ENCODE results near the gene PPA1.
"Not testable (repeated sequence)": the region's sequence is repeated elsewhere in the genome, so short reads cannot be mapped to it uniquely, and the experiment has no call there.

The PPA1 gene

DNA sequence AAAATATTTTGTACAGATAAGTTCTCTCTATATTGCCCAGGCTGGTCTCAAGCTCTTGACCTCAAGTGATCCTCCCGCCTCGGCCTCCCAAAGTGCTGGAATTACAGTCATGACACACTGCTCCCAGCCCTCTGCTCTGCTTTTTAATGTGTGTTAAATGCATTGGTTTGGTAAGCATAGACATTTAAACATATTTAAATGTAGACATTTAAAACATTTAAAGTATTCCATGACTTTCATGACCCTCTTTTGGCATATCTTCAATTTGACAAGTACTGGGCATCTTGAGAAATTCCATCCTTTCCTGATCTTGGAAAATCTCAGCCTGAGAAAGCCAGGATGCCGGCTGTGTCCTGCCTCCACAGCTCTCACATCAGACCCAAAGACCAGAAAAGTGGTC is 57.7 kb downstream of the PPA1 start:
- H3K4me3 ChIP-seq (ENCODE audit: low read depth, low read length), result no peak overlapping the region

DNA sequence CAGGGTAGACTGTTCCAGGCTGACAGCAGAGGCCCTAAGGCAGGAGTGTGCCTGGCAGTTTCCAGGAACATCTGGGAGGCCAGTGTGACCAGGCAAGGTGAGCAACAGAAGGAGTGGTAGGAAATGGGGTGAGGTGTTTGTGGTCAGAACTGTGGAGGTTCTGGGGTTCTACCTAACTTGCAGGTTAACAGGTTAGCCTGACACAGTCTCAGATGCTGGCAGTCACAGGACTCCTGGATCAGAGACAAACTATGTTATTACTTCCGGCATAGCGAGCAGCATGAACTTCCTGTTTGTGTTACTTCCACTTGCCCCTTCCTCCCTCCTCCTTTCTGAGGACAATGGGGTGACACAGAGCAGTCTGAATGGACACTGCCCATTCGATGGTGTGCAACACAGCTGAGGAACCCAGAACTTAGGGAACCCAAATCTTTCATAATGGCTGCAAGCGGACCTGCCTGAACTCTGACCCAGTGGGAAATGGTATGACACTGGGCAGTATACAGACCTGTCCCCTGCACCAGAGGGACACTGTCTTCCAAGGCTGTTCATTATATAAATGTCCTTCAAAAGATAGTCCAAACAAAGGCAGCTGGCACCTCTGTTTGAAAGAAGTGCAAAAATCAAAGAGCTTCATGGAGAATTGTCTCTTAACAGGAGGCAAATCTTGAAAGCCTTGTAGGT is 59.0 kb downstream of the PPA1 start:
- H3K4me3 ChIP-seq (ENCODE audit: low read depth, low read length), result no peak overlapping the region

DNA sequence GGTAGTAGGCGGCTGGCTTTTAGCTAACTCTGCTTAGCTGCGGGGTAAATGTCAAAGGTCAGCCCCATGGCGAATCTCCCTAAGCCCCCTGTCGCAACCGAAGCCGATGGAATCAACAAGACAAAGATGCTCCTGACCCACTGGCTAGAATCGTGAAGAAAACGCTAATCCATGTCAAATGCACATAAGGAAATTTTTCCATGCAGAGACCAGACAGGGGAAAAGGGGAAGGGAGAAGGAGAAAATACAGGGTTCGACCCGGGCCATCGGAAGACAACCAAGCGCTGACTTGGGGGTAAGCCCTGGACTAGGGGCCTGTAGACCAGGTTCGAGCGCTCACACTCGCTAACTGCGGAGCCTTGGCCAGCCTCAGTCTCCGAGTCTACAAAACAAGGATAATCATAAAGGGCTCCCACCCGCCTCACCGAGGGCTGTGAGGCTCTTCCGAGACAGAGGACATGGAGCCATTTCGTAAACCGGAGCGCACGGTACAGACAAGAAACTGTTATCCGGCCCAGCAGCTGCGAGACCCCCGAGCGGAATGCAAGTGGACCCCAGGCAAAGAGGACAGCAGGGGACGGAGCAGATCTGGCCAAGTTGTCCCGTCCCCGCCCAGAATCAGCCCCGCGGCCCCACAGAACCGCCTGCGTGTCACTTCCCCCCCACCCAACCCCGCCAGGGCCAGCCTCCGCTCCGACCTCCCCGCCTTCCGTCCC is 63.4 kb downstream of the PPA1 start:
- H3K4me3 ChIP-seq (ENCODE audit: low read depth, low read length), result peak overlapping the region; percentile 91

DNA sequence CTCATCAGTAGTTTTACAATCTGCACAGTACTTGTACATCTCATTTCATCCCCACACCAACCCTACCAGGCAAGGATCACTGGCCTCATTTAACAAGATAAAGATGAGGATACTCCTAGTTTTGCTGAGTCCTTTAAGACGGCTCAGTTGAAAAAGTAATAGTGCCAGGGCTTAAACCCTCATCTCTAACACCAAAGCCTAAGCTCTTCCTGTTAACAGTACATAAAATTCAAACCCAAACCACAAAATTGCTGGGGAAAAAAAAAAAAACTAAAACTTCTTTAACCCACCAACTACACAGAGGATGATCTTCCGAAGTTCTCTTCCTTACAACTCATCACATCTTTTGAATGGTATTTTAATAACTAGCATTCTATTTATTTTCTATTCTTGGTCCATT is 64.2 kb downstream of the PPA1 start:
- peak overlapping the region; percentile 91 for H3K4me3 ChIP-seq (ENCODE audit: low read depth, low read length)

GRCh38 chr10:70167246-70167645 is 66.0 kb downstream of the PPA1 start:
- H3K4me3 ChIP-seq (ENCODE audit: low read depth, low read length), result no peak overlapping the region

DNA sequence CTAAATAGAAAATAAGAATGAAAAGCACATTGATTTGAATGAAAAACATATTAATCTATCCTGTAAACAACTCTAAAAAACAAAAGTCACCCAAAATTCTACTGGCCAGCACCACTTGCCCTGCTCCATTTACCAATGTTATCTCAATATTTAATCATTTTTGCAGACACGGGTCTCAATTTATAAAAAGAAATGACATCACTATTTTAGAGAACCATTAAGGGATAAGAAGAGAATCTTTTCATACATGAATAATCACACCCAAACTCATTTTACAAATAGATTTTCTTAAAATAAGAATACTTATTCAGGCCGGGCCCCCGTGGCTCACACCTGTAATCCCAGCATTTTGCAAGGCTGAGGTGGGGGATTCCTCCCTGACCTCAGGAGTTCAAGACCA is 66.8 kb downstream of the PPA1 start:
- no peak overlapping the region for H3K4me3 ChIP-seq (ENCODE audit: low read depth, low read length)

GRCh38 chr10:70164163-70164562 is 69.1 kb downstream of the PPA1 start:
- H3K4me3 ChIP-seq (ENCODE audit: low read depth, low read length), result no peak overlapping the region

GRCh38 chr10:70163448-70163847 is 69.8 kb downstream of the PPA1 start:
- H3K4me3 ChIP-seq (ENCODE audit: low read depth, low read length), result no peak overlapping the region

DNA sequence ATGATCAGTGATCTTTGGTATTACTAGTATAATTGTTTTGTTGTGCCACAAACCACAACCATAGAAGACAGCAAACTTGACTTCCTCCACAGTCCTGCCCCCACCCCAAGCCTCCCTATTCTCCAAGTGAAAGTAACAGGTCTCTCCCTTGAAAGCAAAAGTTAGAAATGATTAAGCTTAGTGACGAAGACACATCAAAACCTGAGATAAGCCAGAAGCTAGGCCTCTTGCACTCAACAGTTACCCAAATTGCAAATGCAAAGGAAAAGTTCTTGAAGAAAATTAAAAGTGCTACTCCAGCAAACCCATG is 70.4 kb downstream of the PPA1 start:
- no peak overlapping the region for H3K4me3 ChIP-seq (ENCODE audit: low read depth, low read length)

DNA sequence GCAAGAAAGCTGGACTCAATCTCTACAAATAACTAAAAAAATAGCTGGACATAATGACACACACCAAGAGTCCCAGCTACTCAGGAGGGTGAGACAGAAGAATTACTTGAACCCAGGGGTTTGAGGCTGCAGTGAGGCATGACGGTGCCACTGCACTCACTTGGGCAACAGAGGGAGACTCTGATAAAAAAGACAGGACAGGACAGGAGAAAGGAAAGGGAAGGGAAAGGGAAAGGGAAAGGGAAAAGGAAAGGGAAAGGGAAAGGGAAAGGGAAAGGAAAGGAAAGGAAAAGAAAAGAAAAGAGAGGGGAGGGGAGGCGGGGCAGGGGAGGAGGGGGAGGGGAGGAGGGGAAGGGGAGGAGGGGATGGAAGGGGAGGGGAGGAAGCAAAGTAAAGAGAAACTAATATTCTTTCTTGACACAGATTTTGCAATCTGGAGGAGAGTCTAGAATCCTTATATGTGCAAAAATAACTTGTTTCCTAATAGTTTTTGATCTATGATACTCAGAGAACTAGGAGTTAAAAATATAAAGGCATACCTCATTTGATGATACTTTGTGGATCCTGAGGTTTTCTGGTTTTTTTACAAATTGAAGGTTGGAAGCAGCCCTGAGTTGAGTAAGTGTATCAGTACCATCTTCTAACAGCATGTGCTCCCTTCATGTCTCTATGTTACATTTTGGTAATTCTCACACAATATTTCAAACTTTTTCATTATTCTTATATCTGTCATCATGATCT is 70.9 kb downstream of the PPA1 start:
- no peak overlapping the region for H3K4me3 ChIP-seq (ENCODE audit: low read depth, low read length)

DNA sequence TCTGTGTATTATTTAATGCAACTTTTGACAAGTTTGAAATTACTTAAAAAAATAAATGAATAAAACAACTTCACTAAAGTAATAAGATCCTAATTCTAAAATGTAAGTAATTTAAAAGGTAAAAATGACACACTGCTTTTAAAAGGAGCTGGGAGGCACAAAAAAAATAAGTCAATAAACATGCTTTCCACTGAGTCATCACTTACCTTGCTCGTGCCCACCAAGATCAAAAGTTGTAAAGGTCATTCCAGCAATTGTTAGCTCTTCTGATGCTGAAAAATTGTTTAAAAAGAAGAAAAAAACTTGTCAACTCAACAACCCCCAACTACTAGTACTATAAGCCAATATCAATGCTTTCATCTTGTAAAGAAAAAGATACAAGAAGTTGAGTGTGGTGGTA is 72.4 kb downstream of the PPA1 start:
- H3K4me3 ChIP-seq (ENCODE audit: low read depth, low read length), result no peak overlapping the region

GRCh38 chr10:70159366-70159765 is 73.9 kb downstream of the PPA1 start:
- H3K4me3 ChIP-seq (ENCODE audit: low read depth, low read length), result not testable (repeated sequence)

DNA sequence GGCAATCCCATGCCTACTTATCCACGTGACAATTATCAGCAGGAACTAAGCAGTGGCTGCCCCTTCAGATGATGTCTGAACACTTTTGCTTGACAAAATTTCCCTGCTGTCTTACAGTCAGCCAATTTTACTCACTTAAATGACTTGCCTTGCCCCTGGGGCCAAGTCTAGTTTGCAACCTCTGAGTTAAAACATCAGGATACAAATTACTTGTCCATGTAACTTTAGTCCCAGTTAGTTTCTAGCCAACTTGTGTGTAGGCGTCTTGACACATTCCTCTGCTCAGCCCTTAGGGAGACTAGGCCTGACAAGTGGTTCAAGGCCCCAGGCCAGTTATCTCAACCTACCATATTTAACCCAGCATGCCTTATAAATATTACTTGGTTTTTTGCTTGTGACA is 75.1 kb downstream of the PPA1 start:
- H3K4me3 ChIP-seq (ENCODE audit: low read depth, low read length), result no peak overlapping the region

- H3K4me3 ChIP-seq (ENCODE audit: low read depth, low read length), result no peak overlapping the region
These were observed 77.9 kb downstream of the PPA1 start for GRCh38 chr10:70155255-70155838.
